Measurements from ENCODE around the gene SCAI. TPM values are rescaled to one million over a fixed set of nuclear protein-coding genes. Genes with fewer than 3 reads are reported as not detected.

SCAI gene
- total RNA-seq, 2 experiments from 2014 or later = 21.5 to 25.0 TPM

- no peak overlapping the region for H3K4me3 ChIP-seq (ENCODE audit: low read depth, low read length, poor library complexity, severe bottlenecking)
- intact Hi-C loops (cut with micrococcal nuclease; ENCODE audit: unreplicated experiment) = no loop called here
- H4K20me1 ChIP-seq (ENCODE audit: insufficient read depth, low read length) = peaks cover 12% of the 10 kb centered on the region; the same call in 1 of the 2 replicates
- TF ChIP-seq CTCF (conservative IDR thresholded peaks at IDR 0.05; ENCODE audit: low read length) (no peak), EZH2phosphoT487 (IDR thresholded peaks at IDR 0.05; ENCODE audit: borderline replicate concordance, low read depth, low read length) (no peak)
- DNase-seq (ENCODE audit: low spot score) = no peak
- H3K9me3 ChIP-seq (ENCODE audit: low read length) = no peaks in the 10 kb centered on the region
- no peak overlapping the region for H2AFZ ChIP-seq (ENCODE audit: low read length)
- peaks cover 19% of the 10 kb centered on the region for H3K4me1 ChIP-seq (ENCODE audit: insufficient read depth, low read length, poor library complexity, severe bottlenecking)
- no peak overlapping the region for H3K4me2 ChIP-seq (ENCODE audit: low read length)
- no TSS peak for BruUV-seq (replicated peaks)
- no peaks in the 10 kb centered on the region for H3K9me2 ChIP-seq (ENCODE audit: insufficient read depth, low read length)
- H3K27ac ChIP-seq (ENCODE audit: low read depth, low read length, poor library complexity, severe bottlenecking) = no peak overlapping the region
- ChIA-PET CTCF (ENCODE audit: unreplicated experiment) (no interaction called here), POLR2A (interaction anchor here (0.6 kb wide), 1 partner anchor 53 kb away, joined by 7 read pairs; no protein-coding TSS in a partner anchor)
- peaks cover 34% of the 10 kb centered on the region for H3K36me3 ChIP-seq (ENCODE audit: insufficient read depth, low read length)
- peaks cover 15% of the 10 kb centered on the region; the same call in 1 of the 2 replicates for H3K79me2 ChIP-seq (ENCODE audit: insufficient read depth, low read depth, low read length)
Observed at GRCh38 chr9:125146247-125146646, 2.9 kb upstream of the SCAI start.

GRCh38 chr9:125145425-125145824 lies 2.1 kb upstream of the SCAI start:
- BruUV-seq (replicated peaks) = no TSS peak
- intact Hi-C loops (cut with micrococcal nuclease; ENCODE audit: unreplicated experiment) = no loop called here
- CTCF ChIA-PET (ENCODE audit: unreplicated experiment) = no interaction called here

More at GRCh38 chr9:125145425-125145824, 2.1 kb upstream of the SCAI start:
- Histone ChIP-seq H4K20me1 (ENCODE audit: insufficient read depth, low read length) (peaks cover 12% of the 10 kb centered on the region; the same call in 1 of the 2 replicates), H2AFZ (ENCODE audit: low read length) (no peak overlapping the region), H3K9me3 (ENCODE audit: low read length) (no peaks in the 10 kb centered on the region), H3K4me3 (ENCODE audit: low read depth, low read length, poor library complexity, severe bottlenecking) (no peak overlapping the region), H3K79me2 (ENCODE audit: insufficient read depth, low read depth, low read length) (peaks cover 21% of the 10 kb centered on the region; the same call in 1 of the 2 replicates), H3K36me3 (ENCODE audit: insufficient read depth, low read length) (peaks cover 28% of the 10 kb centered on the region), H3K9me2 (ENCODE audit: insufficient read depth, low read length) (no peaks in the 10 kb centered on the region), H3K4me1 (ENCODE audit: insufficient read depth, low read length, poor library complexity, severe bottlenecking) (peaks cover 22% of the 10 kb centered on the region), H3K4me2 (ENCODE audit: low read length) (no peak overlapping the region), H3K27ac (ENCODE audit: low read depth, low read length, poor library complexity, severe bottlenecking) (no peak overlapping the region)
- no peak for DNase-seq (ENCODE audit: low spot score)
- POLR2A ChIA-PET = interaction anchor here (0.7 kb wide), 1 partner anchor 233 kb away, joined by 3 read pairs; no protein-coding TSS in a partner anchor
- TF ChIP-seq CTCF (conservative IDR thresholded peaks at IDR 0.05; ENCODE audit: low read length) (peak; percentile 33; the same call in 1 of the 2 replicates), EZH2phosphoT487 (IDR thresholded peaks at IDR 0.05; ENCODE audit: borderline replicate concordance, low read depth, low read length) (no peak)

Measured in OCI-LY7 (cell line).